Psoas muscle (tissue), 8 donors: ENCODE results near the gene PCBD1. TPM values are rescaled to one million over a fixed set of nuclear protein-coding genes. Genes with fewer than 3 reads are reported as not detected.

Experiments
- ATAC-seq, 4 donors: fragments of 200-7000 bp; cut with Tn5 transposase; one replicate each; pipeline ENCODE4 v1.9.1; 2020; ENCODE audit warnings: moderate library complexity in 3 of 4, mild to moderate bottlenecking in 2 of 4
- DNase-seq, 2 donors: peaks; one replicate each; pipeline ENCODE4 v3.0.0-alpha.2; 2020
- H3K27ac ChIP-seq: fragments of 200-600 bp; one replicate; pipeline ENCODE4 v1.8.0; 2022
- H3K27me3 ChIP-seq, 3 donors: fragments of 200-600 bp in 1 of 3; one replicate each; pipeline versions ENCODE4 v1.6.1 to v1.8.0; 2013 to 2022; ENCODE audit warnings: low read length in 2 of 3, mild to moderate bottlenecking in 2 of 3, moderate library complexity in 1 of 3; ENCODE audit not compliant: insufficient read depth in 3 of 3
- H3K36me3 ChIP-seq, 2 donors: fragments of 200-600 bp in 1 of 2; one replicate each; pipeline versions ENCODE4 v1.6.1 to v1.8.0; 2013 to 2022; ENCODE audit warnings: low read depth in 1 of 2, mild to moderate bottlenecking in 1 of 2, moderate library complexity in 1 of 2; ENCODE audit not compliant: insufficient read depth in 1 of 2
- H3K4me1 ChIP-seq: fragments of 200-600 bp; one replicate; pipeline ENCODE4 v1.8.0; 2022
- H3K4me3 ChIP-seq: fragments of 200-600 bp; one replicate; pipeline ENCODE4 v1.8.0; 2022; ENCODE audit warnings: mild to moderate bottlenecking
- H3K9me3 ChIP-seq: fragments of 200-600 bp; one replicate; pipeline ENCODE4 v1.8.0; 2022
- WGBS, 3 donors: extraction: QIAGEN DNeasy Blood & Tissue Kit; methylation state at CpG; one replicate each; pipeline versions ENCODE4 v1.1.6 to v1.1.7; 2013; 5-methylcytosine and 5-hydroxymethylcytosine counted together
- intact Hi-C, 2 donors: fragments of 100-400 bp; cut with DNase I; formaldehyde crosslinking; loops; one replicate each; pipeline versions ENCODE4 v1.11.0 to v1.14.2; 2022
- polyA plus RNA-seq, 3 donors: library from polyadenylated mRNA; stranded (reverse); fragments of 200-250 nt; gene quantifications; one replicate each; pipeline ENCODE4 v1.2.3, GENCODE V29; 2013
- total RNA-seq, 4 donors: library from RNA; stranded (reverse); fragmentation: NEBNext Ultra II Directional in 2 of 4; extraction: Animal tissue kit (Norgen Biotek cat#: 25700) in 2 of 4; gene quantifications; one replicate each; pipeline versions ENCODE4 v1.2.1 to v1.2.4, GENCODE V29; 2021 to 2023
- TF ChIP-seq, protein P1 (sequence below): fragments of 200-600 bp; IDR thresholded peaks from one replicate; pipeline ENCODE4 v1.8.0; 2022; ENCODE audit warnings: antibody characterized with exemption
- donor health status: healthy with polysubstance abuse.
- donor health status: DM: no; HTN: no; CAD: no; lungs with moderate emphysema.
- donor health status: Bipolar disorder and iron deficiency.
- donor health status: healthy.
- donor health status: DM: yes; HTN: yes; CAD: no.
- donor health status: DM: no; HTN: no; CAD: no.
- donor health status: DM: no; HTN: no; CAD: no.
- donor health status: DM: yes; HTN: yes; CAD: no.

The PCBD1 gene
- total and polyA plus RNA-seq, 7 donors = 53.9 to 133 (median 78.3) TPM

DNA sequence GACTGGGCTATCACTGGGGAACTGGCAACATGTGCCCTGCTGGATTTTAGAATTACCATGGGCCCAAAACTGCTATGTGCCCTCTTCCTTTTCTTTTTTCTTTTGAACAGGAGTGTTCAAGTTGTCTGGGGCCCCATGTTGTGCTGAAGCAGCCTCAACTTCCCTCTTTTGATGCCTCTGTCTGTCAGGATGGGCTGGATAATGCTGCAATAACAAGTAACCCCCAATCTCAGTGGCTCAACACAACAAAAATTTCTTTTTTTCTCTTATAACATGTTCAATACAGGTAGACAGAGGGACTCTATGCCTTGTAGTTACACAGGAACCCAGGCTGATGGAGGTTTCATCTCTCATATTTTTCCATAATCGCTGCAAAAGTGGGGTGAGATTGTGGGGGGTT is 8.2 kb upstream of the PCBD1 start:
- Histone ChIP-seq H3K27ac (no peak overlapping the region), H3K4me1 (no peaks in the 10 kb centered on the region), H3K36me3 (no peaks in the 10 kb centered on the region), H3K27me3 (peaks cover 0 to 2% (median 0%) of the 10 kb centered on the region in 3 donors), H3K4me3 (no peak overlapping the region), H3K9me3 (no peaks in the 10 kb centered on the region)
- ATAC-seq (no peak), DNase-seq (no peak)
- WGBS, 3 donors = 91 to 96% (median 92%) methylated on average over 1 of the region's 1 CpG
- TF ChIP-seq, protein P1, sequence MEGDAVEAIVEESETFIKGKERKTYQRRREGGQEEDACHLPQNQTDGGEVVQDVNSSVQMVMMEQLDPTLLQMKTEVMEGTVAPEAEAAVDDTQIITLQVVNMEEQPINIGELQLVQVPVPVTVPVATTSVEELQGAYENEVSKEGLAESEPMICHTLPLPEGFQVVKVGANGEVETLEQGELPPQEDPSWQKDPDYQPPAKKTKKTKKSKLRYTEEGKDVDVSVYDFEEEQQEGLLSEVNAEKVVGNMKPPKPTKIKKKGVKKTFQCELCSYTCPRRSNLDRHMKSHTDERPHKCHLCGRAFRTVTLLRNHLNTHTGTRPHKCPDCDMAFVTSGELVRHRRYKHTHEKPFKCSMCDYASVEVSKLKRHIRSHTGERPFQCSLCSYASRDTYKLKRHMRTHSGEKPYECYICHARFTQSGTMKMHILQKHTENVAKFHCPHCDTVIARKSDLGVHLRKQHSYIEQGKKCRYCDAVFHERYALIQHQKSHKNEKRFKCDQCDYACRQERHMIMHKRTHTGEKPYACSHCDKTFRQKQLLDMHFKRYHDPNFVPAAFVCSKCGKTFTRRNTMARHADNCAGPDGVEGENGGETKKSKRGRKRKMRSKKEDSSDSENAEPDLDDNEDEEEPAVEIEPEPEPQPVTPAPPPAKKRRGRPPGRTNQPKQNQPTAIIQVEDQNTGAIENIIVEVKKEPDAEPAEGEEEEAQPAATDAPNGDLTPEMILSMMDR = no peak
- intact Hi-C loops = no loop called here

DNA sequence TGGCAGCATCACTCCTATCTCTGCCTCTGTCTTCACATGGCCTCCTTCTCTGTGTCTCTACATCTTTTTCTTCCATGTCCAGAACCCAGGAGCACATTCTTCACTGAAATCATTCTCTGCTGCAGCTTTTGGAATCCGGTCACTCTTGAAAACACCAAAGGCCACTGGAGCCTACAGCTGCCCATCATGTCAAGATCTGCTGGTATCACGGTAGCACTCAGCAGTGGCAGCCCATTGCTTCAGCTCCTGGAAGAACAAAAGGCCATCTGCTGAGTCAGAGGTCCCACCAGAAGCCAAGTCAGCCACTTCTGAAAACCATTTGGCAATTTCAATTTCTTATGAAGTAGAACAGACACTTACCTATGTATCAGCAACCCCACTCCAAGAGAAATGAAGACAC is 6.1 kb upstream of the PCBD1 start:
- no peak for ATAC-seq
- DNase-seq = no peak
- Histone ChIP-seq H3K27me3 (no peaks in the 10 kb centered on the region), H3K4me3 (no peak overlapping the region), H3K9me3 (no peaks in the 10 kb centered on the region), H3K4me1 (peaks cover 9% of the 10 kb centered on the region), H3K27ac (no peak overlapping the region), H3K36me3 (no peaks in the 10 kb centered on the region)
- WGBS, 3 donors = 89 to 96% (median 94%) methylated on average over 2 of the region's 2 CpGs
- intact Hi-C loops = no loop called here
- TF ChIP-seq, protein P1 = no peak

DNA sequence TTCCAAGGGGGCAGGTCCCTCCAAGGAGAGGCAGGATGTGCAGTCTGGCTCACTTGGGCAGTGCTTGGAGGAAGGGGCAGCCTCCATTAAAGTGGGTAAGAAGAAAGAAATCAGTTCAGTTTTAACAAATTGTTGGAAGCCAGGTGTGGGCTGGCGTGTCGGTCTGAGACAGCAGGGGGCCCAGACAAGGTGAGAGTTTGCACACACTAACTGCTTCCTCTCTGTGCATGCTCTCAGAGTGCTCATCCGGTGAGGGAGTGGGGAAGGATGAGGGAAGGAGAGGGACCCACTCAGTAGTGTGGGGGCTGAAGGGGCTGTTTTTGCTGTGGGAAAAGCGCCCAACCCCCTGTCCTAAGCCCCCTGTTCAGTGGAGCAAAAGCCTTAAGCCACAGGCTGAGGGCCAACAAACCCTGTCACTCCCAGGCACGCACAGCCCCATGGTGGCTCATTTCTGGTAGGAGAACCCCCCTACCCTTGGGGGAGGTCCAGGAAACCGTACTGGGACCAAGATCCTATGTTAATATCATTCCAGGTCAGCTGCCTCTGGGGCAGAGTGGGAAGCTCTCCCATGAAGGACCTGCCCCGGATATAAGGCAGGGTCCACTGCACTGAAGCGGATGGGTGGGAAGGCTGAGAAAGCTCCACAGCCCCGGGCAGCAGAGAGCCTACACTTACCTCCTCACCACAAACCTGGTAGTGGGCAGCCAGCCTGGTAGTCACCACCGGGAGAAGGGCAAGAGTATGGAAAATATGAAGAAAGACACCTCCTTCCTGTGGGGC is 5.1 kb upstream of the PCBD1 start:
- H3K27me3 ChIP-seq = no peaks in the 10 kb centered on the region
- WGBS, 3 donors = 85 to 89% (median 88%) methylated on average over 10 of the region's 10 CpGs
- H3K36me3 ChIP-seq = no peaks in the 10 kb centered on the region
- H3K4me3 ChIP-seq = no peak overlapping the region
- intact Hi-C loops = no loop called here
- H3K9me3 ChIP-seq = no peaks in the 10 kb centered on the region
- ATAC-seq (no peak), DNase-seq (no peak)
- TF ChIP-seq, protein P1 = no peak
- peaks cover 14% of the 10 kb centered on the region for H3K4me1 ChIP-seq
- H3K27ac ChIP-seq = no peak overlapping the region

DNA sequence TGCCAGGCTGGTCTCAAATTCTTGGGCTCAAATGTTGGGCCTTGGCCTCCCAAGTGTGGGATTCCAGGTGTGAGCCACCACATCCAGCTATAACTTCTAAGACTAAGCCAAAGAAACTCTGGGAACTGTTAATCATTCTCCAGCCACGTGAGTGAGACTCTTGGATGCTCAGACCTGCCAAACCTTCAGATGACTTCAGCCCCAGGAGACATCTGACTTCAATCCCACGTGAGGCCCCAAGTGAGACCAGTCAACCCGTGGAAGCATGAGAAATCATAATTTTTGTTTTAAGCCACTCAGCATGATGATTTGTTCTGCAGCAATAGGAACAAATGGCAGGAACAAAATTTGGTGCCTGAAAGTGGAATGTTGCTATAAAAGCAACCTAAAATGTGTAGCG is 4.3 kb upstream of the PCBD1 start:
- no peak for ATAC-seq
- Histone ChIP-seq H3K27ac (no peak overlapping the region), H3K36me3 (no peaks in the 10 kb centered on the region), H3K9me3 (no peaks in the 10 kb centered on the region), H3K4me1 (peaks cover 14% of the 10 kb centered on the region), H3K4me3 (no peak overlapping the region), H3K27me3 (no peaks in the 10 kb centered on the region)
- intact Hi-C loops = no loop called here
- TF ChIP-seq, protein P1 = no peak
- no peak for DNase-seq
- 71 to 85% (median 72%) methylated on average over 4 of the region's 4 CpGs for WGBS, 3 donors

DNA sequence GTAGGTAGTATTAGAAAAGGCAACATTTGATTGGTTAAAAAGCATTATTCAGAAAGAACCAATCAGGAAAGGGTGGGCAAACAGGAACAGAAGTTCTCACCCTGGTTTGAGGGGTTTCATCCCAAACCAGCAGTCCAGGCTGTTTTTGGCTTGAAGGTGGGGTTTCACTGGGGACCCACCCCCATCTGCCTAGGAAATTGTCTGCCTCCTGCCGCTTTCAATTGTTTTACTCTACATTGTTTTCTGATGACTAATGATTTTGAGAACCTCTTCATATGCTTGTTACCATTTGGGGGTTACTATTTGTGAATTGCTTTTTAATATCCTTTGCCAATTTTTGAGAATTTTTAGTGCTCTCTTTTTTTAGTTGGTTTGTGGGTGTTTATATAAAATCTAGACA is 3.3 kb upstream of the PCBD1 start:
- 64 to 71% (median 68%) methylated on average over 1 of the region's 1 CpG for WGBS, 3 donors
- TF ChIP-seq, protein P1 = no peak
- intact Hi-C loops = no loop called here
- H3K27ac ChIP-seq = no peak overlapping the region
- H3K4me1 ChIP-seq = peaks cover 14% of the 10 kb centered on the region
- H3K36me3 ChIP-seq = no peaks in the 10 kb centered on the region
- H3K9me3 ChIP-seq = no peaks in the 10 kb centered on the region
- ATAC-seq (no peak), DNase-seq (no peak)
- no peak overlapping the region for H3K4me3 ChIP-seq
- no peaks in the 10 kb centered on the region for H3K27me3 ChIP-seq
